HG03095 (cell line): Measurements from ENCODE around the gene C19orf12.
"Not testable (repeated sequence)": the region's sequence is repeated elsewhere in the genome, so short reads cannot be mapped to it uniquely, and the experiment has no call there.

ENCODE experiments used
- ATAC-seq: cut with Tn5 transposase; IDR thresholded peaks from one replicate; pipeline ENCODE4 v1.9.1; 2021; ENCODE audit warnings: moderate library complexity; ENCODE audit not compliant: unreplicated experiment

Gene C19orf12

DNA sequence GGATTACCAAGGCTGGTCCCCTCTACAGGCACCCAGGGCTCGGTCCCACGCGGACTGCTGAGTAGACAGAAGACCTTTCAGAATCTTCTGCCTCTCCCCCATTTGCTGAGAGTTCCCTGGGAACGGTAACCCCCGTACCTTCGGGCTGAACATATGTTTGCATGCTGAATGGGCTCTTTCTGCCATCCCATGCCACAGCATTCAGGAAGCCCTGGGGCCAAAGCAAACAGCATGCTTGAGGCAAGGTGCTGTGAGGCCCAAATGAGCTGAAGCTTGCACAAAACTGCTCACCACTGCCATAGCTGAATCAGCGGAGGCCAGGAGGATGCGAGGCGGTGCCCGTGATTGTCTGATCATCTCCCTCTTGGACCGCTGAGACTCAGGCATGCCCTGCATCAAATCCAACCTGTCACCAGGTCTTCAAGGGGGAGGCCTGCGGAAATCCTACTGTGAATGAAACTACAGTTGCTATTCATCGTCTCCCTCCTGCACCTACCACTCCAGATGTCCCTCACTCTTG, 16.3 kb upstream of the C19orf12 start:
- no peak for ATAC-seq

DNA sequence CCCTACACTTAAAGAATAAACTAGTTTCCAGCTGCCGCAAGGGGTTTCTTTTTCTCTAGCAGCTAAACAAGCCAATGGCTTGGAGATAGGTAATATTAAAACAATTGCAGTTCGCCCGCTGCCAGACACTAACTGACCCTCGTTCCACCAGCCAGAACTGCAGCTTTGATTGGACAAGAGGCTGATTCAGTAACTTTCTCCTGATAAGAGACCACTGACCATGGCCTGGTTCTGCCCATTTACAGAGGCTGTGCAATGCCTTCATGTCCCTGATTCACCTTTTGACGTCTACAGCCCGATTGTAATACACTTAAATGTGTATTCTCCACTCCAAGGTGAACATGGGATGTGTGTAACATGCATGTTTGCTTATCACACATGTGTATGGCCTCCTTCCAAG, 12.8 kb upstream of the C19orf12 start:
- no peak for ATAC-seq

DNA sequence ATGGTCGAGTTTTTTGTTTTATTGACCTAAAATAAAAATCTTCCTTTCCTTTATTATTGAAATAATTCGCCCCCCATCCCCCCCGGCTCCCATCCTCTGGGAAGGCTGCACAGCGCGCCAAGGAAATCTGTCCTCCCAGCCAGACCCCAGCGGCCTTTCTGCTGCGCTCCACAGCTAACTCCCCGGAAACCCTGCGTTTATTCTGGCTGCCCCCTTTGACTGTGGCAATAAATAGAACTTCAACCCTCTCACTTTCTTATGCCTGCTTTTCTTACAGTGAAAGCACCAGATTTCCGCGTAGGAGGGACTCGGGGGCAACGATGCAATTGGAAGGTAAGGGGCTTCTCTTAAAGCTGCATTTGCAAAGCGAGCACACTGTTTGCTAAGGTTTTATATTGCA, 9.7 kb upstream of the C19orf12 start:
- ATAC-seq, result no peak

DNA sequence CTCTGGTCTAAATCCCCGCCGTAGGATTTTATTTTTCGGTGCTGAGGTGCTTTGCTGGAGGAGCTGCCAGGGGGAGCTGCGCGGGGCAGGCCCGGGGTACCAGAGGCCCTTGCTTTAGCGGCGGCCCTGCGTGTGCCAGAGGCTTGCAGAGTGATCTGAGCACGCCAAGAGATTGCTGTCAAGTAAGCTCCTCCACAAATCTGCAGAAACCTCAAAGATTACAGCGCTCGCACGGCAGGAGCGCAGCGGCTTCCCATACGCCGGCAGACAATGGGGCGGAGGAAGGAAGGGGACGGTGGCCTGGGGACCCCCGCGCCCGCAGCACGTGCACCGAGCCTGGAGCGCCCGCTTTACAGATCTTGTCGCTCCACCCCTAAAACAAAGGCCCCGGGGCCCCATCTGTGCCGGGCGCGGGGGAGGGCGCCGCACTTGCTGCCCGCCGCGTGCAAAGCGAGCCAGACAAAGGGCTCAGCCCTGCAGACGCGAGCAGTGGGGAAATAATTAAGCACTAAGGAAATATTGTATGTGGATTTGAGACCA, 9.1 kb upstream of the C19orf12 start:
- no peak for ATAC-seq

DNA sequence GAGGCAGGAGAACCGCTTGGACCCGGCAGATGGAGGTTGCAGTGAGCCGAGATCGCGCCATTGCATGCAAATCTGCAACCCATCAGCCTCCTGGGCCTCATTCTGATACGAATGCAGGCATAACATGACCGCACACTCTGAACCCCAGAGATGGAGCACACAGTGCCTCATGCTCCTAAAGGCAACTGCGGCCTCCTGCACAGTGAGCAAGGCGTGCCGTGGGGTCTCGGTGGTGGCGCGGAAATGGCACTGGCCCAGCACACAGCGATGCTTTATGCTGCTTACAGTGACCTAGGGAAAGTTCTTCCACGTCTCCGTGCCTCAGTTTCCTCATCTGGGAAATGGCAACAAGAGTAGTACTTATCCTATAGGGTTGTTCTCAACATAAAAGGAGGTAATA, 2.0 kb upstream of the C19orf12 start:
- no peak for ATAC-seq

DNA sequence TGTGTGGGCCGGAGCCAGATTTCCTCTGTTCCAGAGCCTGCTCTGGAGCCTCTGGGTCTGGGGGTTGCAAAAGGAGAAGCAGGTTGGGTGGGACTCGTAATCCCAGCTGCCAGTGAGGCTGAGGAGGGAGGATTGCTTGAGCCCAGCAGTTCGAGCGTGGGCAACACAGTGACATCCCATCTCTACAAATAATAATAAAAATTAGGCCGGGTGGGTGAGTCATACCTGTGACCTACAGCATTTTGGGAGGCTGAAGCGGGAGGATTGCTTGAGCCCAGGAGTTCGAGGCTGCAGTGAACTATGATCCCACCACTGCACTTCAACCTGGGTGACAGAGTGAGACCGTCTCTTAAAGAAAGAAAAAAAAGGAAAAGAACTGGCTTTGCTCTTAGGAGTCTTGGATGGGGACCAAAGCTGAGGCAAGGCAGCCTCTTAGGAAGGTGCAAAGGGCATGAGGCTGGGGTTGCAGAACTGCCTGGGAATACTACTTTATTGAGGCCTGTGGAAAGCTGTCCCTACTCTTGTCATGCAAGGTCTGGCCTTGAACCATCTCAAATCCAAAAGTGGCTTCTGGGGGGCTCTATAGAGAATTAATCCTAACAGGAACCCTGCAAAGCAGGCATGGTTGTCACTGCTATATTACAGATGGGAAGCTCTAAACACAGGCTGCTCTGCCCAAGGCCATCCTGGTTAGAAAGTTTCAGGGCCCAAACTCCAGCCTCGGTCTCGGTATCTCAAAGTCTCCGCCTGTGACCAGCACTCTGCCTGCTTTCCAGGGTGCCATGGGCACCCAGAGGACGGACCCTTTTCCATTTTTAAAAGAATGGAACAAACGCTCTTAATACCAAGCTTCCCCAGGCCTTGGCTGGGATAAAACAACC, 880 bp upstream of the C19orf12 start:
- peak; percentile 8 for ATAC-seq

DNA sequence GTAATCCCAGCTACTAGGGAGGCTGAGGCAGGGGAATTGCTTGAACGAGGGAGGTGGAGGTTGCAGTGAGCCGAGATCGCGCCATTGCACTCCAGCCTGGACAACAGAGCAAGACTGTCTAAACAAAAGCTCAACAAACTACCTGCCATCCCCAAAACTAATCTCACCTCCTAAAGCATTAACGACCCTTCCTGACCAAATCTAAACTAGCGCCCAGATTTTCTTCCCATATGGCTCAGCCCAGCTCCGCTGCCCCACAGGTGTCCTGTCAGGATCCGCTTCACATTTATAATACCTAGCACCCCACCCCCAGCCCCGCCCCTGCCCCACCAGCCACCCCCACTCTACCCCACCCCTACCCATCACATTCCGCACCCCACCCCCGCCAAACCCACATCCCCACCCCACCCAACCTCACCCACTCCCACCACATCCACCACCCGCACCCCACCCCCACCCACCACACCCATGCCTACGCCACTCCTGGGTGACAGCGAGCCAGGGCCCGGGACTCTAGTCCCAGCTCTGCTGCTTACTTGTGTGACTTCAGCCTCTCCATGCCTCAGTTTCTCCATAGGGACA, 599 bp downstream of the C19orf12 start:
- ATAC-seq, result no peak

DNA sequence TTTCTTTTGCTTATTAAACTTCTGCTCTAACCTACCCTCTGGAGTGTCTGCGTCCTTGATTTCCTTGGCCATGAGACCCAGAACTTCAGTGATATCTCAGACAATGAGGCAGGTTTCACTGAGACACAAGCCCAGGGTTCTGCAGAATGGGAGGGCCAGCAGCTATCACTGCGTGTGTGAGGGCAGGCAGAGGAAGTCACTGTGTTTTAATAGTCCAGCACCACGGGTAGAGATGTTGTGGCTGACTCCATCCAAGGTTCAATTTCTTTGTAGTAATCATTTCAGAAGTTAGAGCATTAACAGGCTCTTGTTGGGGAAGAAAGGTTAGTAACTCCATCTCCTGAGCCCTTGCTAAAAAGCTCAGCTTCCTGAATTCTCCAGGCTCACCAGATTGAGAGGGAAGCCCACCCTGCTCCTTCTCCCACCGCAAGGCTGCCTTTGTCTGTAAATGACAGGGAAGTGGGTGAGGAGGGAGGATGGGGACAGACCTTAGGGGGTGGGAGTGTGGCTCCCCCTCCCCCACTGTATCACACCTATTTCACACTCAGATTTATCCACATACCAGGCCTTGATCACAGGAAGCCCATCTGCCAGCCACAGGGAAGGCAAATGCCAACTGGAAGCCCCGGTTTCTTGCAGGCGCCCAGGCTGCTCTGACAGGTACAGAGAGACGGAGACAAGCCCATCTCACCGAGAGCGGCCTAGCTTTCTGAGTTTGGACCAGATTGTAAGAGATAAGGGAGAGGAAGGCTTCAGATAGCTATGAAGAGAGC, 2.1 kb downstream of the C19orf12 start:
- ATAC-seq, result no peak

DNA sequence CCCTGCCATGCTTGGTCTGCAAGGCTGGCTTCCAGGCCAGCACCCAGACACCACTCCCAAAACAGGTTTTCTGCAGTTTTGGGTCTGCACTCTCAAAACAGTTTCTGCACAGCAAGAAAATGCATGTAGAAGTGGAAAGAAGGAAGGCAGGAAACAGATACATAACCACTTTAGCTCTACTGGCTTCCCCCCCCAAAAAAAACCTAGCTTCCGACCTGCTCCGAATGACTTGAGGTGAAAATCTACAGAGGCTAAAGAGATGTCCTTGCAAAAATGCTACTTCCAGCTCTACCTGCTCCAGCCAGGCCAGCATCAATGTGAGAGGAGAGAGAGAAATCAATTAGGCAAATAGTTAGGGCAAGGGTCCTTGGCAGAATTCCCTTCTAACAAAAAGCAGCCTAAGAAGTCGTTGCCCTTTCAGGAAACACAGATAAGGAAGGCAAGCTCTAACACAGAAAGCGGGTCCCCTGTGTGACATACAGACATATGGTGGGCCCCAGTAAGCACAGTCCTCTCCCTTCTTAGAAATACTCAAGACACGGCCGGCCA, 3.4 kb downstream of the C19orf12 start:
- ATAC-seq, result no peak

DNA sequence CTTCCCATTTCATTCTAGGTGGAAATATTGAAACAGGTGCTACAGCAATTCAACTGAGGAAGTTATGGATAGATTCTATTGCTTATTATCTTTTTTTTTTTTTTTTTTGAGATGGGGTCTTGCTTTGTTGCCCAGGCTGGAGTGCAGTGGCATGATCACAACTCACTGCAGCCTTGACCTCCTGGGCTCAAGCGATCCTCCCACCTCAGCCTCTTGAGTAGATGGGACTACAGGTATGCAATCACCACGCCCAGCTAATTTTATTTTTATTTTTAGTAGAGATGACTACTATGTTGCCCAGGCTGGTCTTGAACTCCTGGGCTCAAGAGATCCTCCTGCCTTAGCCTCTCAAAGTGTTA, 5.6 kb downstream of the C19orf12 start:
- ATAC-seq, result not testable (repeated sequence)

DNA sequence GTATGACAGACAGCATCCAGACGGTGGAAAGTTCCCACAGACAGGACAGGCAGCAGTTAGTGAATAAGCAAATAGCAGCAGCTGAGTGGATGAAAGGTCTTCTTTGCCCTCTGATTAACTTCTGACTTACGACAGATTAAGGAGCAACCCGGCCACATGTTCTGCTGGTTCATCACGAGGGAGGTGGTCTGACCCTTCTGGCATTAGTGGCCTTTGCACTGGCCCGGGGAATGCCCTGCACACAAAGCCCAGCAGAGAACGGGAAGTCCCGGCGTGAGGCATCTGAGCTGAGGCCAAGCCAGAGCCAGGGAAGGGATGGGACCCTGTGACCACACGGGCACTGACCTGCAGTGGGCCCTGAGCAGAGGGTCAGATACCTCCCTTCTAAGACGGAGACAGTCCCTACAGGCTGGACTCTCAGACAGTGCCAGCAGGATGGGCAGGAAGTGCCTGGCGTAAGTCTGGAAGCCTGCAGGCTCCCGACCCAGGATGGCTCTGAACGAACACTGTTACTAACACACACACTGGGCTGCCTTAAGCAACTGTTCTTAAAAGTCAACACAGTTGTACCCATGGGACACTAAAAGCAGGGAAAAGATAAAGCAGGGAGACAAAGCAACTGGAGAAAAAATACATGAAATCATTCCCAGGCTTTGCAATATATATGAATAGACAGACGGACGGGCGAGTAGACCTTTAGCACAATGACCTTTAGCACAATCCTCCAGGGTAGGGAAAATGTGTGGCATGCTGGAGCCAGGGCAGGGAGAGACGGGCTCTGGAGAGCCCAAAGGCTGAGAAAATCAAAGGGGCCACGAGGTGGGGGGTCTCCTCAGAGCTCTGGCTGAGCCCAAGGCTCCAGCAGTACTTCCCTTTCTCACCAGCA, 6.3 kb downstream of the C19orf12 start:
- no peak for ATAC-seq

DNA sequence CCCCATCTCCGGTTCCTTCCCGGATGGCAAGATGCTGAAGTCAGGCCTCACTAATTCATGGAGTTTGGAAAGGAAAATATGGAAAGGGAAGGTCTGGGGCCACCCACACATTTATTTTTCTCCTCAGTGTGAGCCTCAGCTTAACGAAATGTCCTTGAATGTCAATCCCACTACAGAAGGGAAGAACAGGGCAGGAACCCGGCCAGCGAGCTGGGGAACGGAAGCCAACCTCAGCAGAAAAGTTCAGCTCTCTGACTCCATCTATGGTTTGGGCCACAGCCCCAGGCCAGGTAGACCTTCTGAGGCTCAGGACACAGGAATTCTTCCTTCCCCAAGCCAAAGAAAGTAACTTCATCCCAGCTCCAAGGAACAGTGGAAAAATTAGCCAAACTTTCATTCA, 8.4 kb downstream of the C19orf12 start:
- no peak for ATAC-seq

DNA sequence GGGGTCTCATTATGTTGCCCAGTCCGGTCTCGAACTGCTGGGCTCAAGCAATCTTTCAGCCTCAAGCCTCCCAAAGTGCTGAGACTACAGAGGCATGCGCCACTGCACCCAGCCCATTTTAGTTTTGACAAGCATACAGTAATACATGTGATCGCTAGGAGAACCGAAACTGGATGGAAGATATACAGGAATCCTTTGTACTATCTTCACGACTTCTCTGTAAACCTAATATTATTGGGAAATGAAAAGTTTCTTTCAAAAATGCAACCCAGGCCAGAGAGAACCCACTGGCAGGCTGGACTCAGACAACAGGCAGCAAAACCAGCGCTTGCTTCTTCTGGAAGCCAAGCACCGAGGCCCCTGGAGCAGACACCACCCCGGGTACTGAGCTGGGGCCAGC, 9.4 kb downstream of the C19orf12 start:
- ATAC-seq, result no peak

DNA sequence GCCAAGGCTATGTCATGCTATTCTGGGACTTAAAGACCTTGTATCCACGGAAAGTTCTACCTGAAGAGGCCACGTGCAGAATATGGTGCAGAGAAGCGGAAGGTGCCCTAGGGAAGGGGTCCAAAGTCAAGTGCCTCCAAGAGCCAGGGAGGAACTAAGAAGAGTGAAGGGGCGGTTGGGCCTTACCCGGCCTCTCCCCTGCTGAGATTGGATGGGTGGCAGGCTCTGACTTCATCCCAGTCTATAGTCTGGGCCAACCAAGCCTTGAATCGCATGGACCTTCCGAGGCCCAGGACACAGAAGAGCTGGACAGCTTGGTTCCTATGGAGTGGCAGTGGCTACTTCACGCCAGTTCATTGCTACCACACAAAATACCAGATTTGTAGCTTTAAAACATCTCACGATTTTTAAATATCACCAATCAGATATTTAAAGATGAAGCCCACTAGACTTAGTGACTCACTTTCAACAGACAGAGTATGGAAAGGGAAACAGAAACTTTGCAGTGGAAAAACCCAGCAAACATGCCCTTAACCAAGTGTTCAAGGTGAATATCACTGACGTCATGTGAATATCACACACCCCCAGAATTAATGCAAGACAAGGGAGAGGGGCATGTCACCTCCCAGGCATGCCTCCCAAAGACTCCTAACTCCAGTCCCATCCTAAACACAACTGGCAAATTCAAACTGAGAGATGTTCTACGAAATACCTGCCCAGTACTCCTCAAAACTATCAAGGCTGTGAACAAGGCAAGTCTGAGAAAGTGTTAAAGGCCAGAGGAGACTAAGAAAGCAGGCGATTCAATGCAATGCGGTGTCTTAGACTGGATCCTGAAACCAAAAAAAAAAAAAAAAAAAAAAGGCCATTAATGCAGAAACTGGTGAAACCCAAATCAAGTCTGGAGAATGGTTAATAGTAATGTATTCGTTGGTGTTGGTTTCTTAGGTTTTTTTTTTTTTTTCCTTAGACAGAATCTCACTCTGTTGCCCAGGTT, 10.2 kb downstream of the C19orf12 start:
- ATAC-seq, result peak; percentile 55

DNA sequence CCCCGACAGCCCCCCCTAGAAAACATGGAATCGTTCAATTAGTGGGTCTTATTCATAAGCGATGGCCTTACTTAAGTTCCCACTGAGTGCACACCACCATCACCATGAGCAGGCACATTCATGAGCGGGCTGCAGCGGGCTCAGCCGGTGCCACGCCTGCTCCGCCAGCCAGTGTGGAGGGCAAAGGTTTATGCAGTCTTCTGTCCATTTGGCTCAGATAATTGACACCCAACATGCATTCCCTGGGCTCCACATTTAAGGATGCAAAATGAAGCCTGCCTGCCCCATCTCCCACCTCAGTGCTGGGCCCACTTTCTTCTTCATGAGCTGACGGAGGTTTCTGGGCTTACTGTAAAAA, 12.1 kb downstream of the C19orf12 start:
- ATAC-seq, result no peak

DNA sequence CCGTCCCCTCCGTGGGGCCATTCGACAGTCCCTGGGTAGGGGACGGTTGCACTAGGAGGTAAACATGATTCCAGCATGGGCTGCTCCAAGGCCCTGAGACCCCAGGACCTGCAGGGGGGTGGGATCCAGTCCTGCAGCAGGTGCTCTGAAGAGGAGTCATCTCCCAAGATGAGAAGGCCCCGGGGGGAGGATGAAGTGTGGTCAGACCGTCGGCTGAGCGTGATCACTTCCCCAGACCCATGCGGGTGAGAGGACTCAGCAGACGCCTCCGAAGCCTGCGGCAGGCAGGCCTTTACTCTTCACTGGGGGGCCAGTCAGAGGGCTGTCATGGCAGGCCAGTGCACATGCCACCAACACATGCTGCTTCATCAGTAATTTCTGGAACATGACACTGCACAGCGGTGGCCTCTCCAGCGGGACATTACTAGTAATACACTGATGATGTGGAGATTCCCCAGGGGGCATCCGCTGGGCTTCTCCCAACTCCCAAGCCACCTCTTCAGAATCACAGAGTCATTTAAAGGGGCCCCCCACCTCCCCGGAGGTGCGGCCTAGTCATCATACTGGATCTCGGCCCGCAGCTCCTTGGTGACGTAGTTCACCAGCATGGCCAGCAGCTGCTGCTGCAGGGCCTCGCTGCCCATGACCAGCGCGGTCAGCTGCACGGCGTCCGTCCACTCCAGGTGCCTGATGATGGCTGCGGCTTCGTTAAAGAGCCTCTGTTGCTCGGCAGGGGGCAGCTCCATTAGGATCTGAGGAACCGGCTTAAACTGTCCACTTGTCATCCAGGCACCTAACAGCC, 12.7 kb downstream of the C19orf12 start:
- ATAC-seq, result no peak

DNA sequence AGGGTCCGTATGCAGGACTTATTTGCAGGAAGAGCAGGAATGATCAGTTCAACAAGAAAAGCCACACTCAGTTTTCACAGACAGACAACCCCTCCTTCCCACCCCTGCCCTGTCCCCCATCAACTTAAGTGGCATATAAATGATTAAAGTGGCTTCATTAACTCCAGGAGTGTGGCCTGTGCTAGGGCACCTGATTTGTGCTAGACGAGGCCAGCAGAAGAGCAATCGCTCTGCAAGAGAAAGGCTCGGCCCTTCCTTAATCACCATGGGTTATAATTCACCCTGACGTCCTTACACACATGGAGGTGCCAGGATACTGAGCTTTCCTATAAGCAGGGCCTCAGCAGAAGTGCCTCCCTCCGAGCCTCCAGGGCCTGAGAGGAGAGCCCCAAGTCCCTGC, 14.6 kb downstream of the C19orf12 start:
- ATAC-seq, result no peak

DNA sequence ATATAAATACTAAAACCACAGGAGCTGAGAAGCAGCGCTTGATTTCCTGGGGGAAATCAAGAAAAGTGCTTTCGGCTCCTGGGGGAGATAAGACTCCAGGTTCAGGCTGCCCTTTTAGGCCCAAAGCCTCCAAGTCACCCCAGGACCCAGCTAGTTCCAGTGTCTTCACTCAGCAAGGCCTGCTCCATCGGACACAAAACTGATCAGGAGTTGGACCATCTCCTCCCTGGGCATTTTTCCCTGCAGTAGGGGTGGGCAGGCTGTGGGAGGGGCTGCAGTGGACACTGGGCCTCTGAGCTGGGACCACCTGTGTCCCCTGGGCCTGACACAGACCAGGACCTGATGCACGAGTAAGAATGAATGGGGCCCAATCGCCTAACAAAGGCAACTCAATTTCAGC, 15.2 kb downstream of the C19orf12 start:
- no peak for ATAC-seq
